ENCODE measurements around the gene CAVIN3. TPM values are rescaled to one million over a fixed set of nuclear protein-coding genes. Genes with fewer than 3 reads are reported as not detected.
A peak's percentile ranks its signal among the peaks of the same experiment; 100 is the strongest.

The CAVIN3 gene
- total and polyA plus RNA-seq, 9 of the 15 experiments (the other 6 are each of a cell fraction or from before 2014, with no cell fraction given): 0.13 TPM; not detected in 8

GRCh38 chr11:6350043-6350442 is 29.7 kb upstream of the CAVIN3 start:
- no peak overlapping the region for H2AFZ ChIP-seq (ENCODE audit: low read depth, low read length)
- DNase-seq (ENCODE audit: extremely low read depth in 1 of 4, low spot score in 3 of 4) (no peak), FAIRE-seq (no peak), ATAC-seq (no peak)
- BruUV-seq (replicated peaks): no TSS peak
- H3K9me3 ChIP-seq (replicated peaks; ENCODE audit: control insufficient read depth, insufficient read depth, low read depth, low read length): no peaks in the 10 kb centered on the region
- ChIA-PET CTCF (ENCODE audit: low intra/inter-chr PET ratio) (no interaction called here), POLR2A (no interaction called here)
- H4K20me1 ChIP-seq (replicated peaks; ENCODE audit: control insufficient read depth, insufficient read depth, low read length): 0 out of 2 replicates have a peak, but pooled peaks cover 3% of the 10 kb centered on the region
- H3K27ac ChIP-seq (ENCODE audit: extremely low read depth, low read depth, low read length): no peak overlapping the region
- TF ChIP-seq POLR3A (IDR thresholded peaks at IDR 0.05; ENCODE audit: borderline replicate concordance, extremely low read depth, insufficient read depth, insufficient read length) (no peak), ZBED1 (IDR thresholded peaks at IDR 0.05) (no peak), ELK1 (CRISPR knock-in tag; IDR thresholded peaks at IDR 0.05) (no peak), SNRNP70 (optimal IDR thresholded peaks at IDR 0.05; ENCODE audit: low read depth, low read length) (no peak)
- H3K4me1 ChIP-seq (replicated peaks in 1 of 2; ENCODE audit: control insufficient read depth in 2 of 2, insufficient read depth in 2 of 2, low read length in 2 of 2): no peaks in the 10 kb centered on the region
- H3K79me2 ChIP-seq (ENCODE audit: control insufficient read depth, insufficient read depth, low read length): no peaks in the 10 kb centered on the region
- in situ Hi-C loops (cut with MboI) (loop anchor here (5.0 kb wide), 1 partner anchor 328 kb away; no protein-coding TSS in a partner anchor), intact Hi-C loops (cut with micrococcal nuclease) (no loop called here)
- H3K36me3 ChIP-seq (ENCODE audit: control insufficient read depth, insufficient read depth, low read length): no peaks in the 10 kb centered on the region
- no peak overlapping the region for H3K9ac ChIP-seq (ENCODE audit: insufficient read depth in 1 of 2, low read depth in 2 of 2, low read length in 2 of 2)
- no peak overlapping the region for H3K4me2 ChIP-seq (ENCODE audit: insufficient read depth, low read length)
- peaks cover 4 to 16% of the 10 kb centered on the region in 2 experiments for H3K27me3 ChIP-seq (ENCODE audit: control insufficient read depth in 2 of 2, insufficient read depth in 2 of 2, low read length in 2 of 2)
- H3K4me3 ChIP-seq: no peak overlapping the region
- no peaks in the 10 kb centered on the region for H3K9me1 ChIP-seq (ENCODE audit: control insufficient read depth, insufficient read depth, low read length)

- no peak overlapping the region for H3K27ac ChIP-seq (ENCODE audit: extremely low read depth, low read depth, low read length)
- DNase-seq (ENCODE audit: extremely low read depth in 1 of 4, low spot score in 3 of 4) (no peak), FAIRE-seq (no peak), ATAC-seq (no peak)
- H3K9me1 ChIP-seq (ENCODE audit: control insufficient read depth, insufficient read depth, low read length): no peaks in the 10 kb centered on the region
- in situ Hi-C loops (cut with MboI) (loop anchor here (25.0 kb wide), 1 partner anchor 1708 kb away; the partner anchor contains the start of genes OR51D1 and OR51E1), intact Hi-C loops (cut with micrococcal nuclease) (no loop called here)
- H2AFZ ChIP-seq (ENCODE audit: low read depth, low read length): no peak overlapping the region
- no peaks in the 10 kb centered on the region for H3K4me1 ChIP-seq (replicated peaks in 1 of 2; ENCODE audit: control insufficient read depth in 2 of 2, insufficient read depth in 2 of 2, low read length in 2 of 2)
- H3K9me3 ChIP-seq (replicated peaks; ENCODE audit: control insufficient read depth, insufficient read depth, low read depth, low read length): no peaks in the 10 kb centered on the region
- POLR2A ChIA-PET: interaction anchor here (0.5 to 0.7 kb wide), 2 partner anchors 67 to 1437 kb away, joined by 3 to 4 read pairs; no protein-coding TSS in a partner anchor
- H3K9ac ChIP-seq (ENCODE audit: insufficient read depth in 1 of 2, low read depth in 2 of 2, low read length in 2 of 2): no peak overlapping the region
- H3K27me3 ChIP-seq (ENCODE audit: control insufficient read depth in 2 of 2, insufficient read depth in 2 of 2, low read length in 2 of 2): peaks cover 4 to 11% of the 10 kb centered on the region in 2 experiments; a peak in 4 of 5 replicates
- H3K79me2 ChIP-seq (ENCODE audit: control insufficient read depth, insufficient read depth, low read length): no peaks in the 10 kb centered on the region
- H3K36me3 ChIP-seq (ENCODE audit: control insufficient read depth, insufficient read depth, low read length): no peaks in the 10 kb centered on the region
- no peak overlapping the region for H3K4me2 ChIP-seq (ENCODE audit: insufficient read depth, low read length)
- no peak overlapping the region for H3K4me3 ChIP-seq
- BruUV-seq (replicated peaks): no TSS peak
- CTCF ChIA-PET (ENCODE audit: low intra/inter-chr PET ratio): interaction anchor here (0.5 kb wide), 1 partner anchor 466 kb away, joined by 3 read pairs; no protein-coding TSS in a partner anchor
- WGBS (ENCODE audit: insufficient coverage, low coverage, missing lambda C conversion rate): 0% methylated on average over 1 of the region's 1 CpG
- no peaks in the 10 kb centered on the region for H4K20me1 ChIP-seq (replicated peaks; ENCODE audit: control insufficient read depth, insufficient read depth, low read length)
- peak; percentile 18; the same call in 1 of the 2 replicates for TF ChIP-seq IRF9 (tag; IDR thresholded peaks at IDR 0.05)
- TF ChIP-seq SIN3A (IDR thresholded peaks at IDR 0.05; ENCODE audit: borderline replicate concordance in 2 of 2, control insufficient read depth in 1 of 2, low read depth in 2 of 2, low read length in 2 of 2): no peak
- no peak for TF ChIP-seq JUN (IDR thresholded peaks at IDR 0.05; ENCODE audit: borderline replicate concordance, low read depth, low read length)
- TF ChIP-seq JUN (CRISPR knock-in tag; IDR thresholded peaks at IDR 0.05; ENCODE audit: borderline replicate concordance): no peak
- no peak for TF ChIP-seq MAZ (CRISPR knock-in tag; conservative IDR thresholded peaks at IDR 0.05 in 1 of 2, IDR thresholded peaks at IDR 0.05 in 1 of 2)
- TF ChIP-seq TSC22D4 (tag; IDR thresholded peaks at IDR 0.05): no peak
- no peak for TF ChIP-seq HCFC1 (IDR thresholded peaks at IDR 0.05; ENCODE audit: low read depth, low read length)
- no peak for TF ChIP-seq NCOA4 (IDR thresholded peaks at IDR 0.05; ENCODE audit: partially characterized antibody)
- peak in 1 of 2 experiments; percentile 54; a peak in 1 of 4 replicates for TF ChIP-seq TRIM24 (IDR thresholded peaks at IDR 0.05)
- TF ChIP-seq ZBTB7A (IDR thresholded peaks at IDR 0.05; ENCODE audit: borderline replicate concordance, control insufficient read depth, low read depth, low read length): no peak
- no peak for TF ChIP-seq KDM4B (IDR thresholded peaks at IDR 0.05; ENCODE audit: borderline replicate concordance in 2 of 2, low read depth in 1 of 2)
Observed at GRCh38 chr11:6345366-6345765, 25.1 kb upstream of the CAVIN3 start.

Measured in K562 (cell line).